ENCODE data around the gene DYRK2.

The DYRK2 gene

GRCh38 chr12:67645601-67646000, 2.9 kb upstream of the DYRK2 start:
- in situ Hi-C loops (cut with MboI; ENCODE audit: low sequenced_read_pairs) = no loop called here

GRCh38 chr12:67646775-67647174, 1.8 kb upstream of the DYRK2 start:
- in situ Hi-C loops (cut with MboI; ENCODE audit: low sequenced_read_pairs) = no loop called here

- in situ Hi-C loops (cut with MboI; ENCODE audit: low sequenced_read_pairs) = no loop called here
Measured at GRCh38 chr12:67647181-67647798, 1.3 kb upstream of the DYRK2 start.

GRCh38 chr12:67647799-67648520, 585 bp upstream of the DYRK2 start:
- in situ Hi-C loops (cut with MboI; ENCODE audit: low sequenced_read_pairs) = no loop called here

GRCh38 chr12:67649261-67649569, 670 bp downstream of the DYRK2 start:
- in situ Hi-C loops (cut with MboI; ENCODE audit: low sequenced_read_pairs) = no loop called here

GRCh38 chr12:67649570-67650387, 1.2 kb downstream of the DYRK2 start:
- in situ Hi-C loops (cut with MboI; ENCODE audit: low sequenced_read_pairs) = no loop called here

DNA sequence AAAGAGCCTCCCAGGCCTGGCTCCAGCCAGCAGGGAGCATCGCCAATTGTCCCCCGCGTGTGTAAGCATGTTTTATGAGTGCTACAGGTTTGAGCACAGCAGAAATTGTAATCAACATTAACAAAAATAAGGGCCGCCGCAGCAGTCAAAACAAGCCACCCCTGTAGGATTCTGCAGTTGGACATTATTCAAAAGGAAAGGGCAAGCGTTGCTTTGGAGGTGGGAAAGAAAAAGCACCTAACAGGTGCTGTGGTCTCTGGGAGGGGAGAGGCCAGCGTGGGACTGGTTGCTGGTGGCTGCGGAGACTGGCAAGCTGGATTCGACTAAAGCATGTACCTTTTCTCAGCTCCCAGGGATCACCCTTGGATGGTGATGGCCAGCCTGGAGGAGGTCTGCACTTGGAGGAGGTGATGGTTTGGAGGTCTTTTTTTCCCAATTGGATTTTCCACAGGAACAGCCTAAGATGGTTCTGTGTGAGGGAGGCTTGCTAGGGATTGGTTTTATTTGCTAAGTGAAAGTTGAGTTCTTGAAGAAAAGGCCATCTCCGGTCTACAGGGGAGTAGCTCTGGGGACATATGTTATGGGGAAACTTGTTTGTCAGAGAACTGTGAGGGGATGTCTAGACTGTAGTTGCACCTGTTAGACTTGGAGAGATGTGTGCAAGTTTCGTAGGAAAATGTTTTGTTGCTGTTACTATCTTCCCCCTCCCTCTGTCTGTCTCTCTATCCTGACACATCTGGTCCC, 2.0 kb downstream of the DYRK2 start:
- in situ Hi-C loops (cut with MboI; ENCODE audit: low sequenced_read_pairs) = no loop called here

GRCh38 chr12:67651132-67651695, 2.7 kb downstream of the DYRK2 start:
- in situ Hi-C loops (cut with MboI; ENCODE audit: low sequenced_read_pairs) = no loop called here

DNA sequence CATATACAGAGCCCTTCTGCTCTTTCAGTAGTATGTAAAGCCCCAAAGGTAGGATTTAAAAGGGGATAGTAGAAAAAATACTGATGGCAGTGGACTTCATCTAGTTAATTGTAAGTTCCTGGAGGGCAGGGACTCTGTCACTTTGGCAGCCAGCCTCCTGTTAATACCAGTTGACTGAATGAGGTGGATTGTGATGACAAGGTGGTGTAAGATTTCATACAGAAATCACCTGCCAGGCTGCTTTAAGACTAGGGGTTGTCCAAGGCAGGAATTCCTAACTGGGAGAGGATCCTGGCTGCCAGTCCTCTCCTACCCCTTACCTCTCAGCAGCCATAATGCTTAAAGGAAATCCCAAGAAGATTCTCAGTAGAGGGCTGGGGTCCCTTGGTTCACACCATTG, 7.3 kb downstream of the DYRK2 start:
- in situ Hi-C loops (cut with MboI; ENCODE audit: low sequenced_read_pairs) = no loop called here

- in situ Hi-C loops (cut with MboI; ENCODE audit: low sequenced_read_pairs) = no loop called here
Measured at GRCh38 chr12:67656251-67656650, 7.7 kb downstream of the DYRK2 start.

DNA sequence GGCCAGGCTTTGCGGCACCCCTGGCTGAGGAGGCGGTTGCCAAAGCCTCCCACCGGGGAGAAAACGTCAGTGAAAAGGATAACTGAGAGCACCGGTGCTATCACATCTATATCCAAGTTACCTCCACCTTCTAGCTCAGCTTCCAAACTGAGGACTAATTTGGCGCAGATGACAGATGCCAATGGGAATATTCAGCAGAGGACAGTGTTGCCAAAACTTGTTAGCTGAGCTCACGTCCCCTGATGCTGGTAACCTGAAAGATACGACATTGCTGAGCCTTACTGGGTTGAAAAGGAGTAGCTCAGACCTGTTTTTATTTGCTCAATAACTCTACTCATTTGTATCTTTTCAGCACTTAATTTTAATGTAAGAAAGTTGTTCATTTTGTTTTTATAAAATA, 9.9 kb downstream of the DYRK2 start:
- in situ Hi-C loops (cut with MboI; ENCODE audit: low sequenced_read_pairs) = no loop called here

GRCh38 chr12:67659292-67659691, 10.7 kb downstream of the DYRK2 start:
- in situ Hi-C loops (cut with MboI; ENCODE audit: low sequenced_read_pairs) = no loop called here

- in situ Hi-C loops (cut with MboI; ENCODE audit: low sequenced_read_pairs) = no loop called here
Measured at GRCh38 chr12:67661311-67662021, 12.9 kb downstream of the DYRK2 start.

- in situ Hi-C loops (cut with MboI; ENCODE audit: low sequenced_read_pairs) = no loop called here
Measured at GRCh38 chr12:67662910-67663538, 14.5 kb downstream of the DYRK2 start.

DNA sequence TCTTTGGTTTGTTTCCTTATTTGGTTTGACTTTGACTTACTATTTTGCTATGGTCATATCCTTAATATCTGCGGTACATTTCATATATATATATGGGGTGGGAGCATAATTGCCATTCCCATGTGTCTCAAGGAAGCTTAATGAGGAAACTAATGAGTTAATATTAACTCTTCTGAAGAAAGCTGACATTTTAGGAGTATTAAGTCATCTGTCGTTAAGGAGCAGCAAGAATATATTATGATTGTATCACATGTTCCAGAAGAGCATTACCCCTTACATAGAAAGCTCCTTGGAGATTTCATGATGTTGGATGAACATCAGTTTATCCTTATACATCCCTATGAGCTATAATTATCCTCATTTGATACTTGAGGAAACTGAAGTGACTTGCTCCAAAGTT, 15.6 kb downstream of the DYRK2 start:
- in situ Hi-C loops (cut with MboI; ENCODE audit: low sequenced_read_pairs) = no loop called here

DNA sequence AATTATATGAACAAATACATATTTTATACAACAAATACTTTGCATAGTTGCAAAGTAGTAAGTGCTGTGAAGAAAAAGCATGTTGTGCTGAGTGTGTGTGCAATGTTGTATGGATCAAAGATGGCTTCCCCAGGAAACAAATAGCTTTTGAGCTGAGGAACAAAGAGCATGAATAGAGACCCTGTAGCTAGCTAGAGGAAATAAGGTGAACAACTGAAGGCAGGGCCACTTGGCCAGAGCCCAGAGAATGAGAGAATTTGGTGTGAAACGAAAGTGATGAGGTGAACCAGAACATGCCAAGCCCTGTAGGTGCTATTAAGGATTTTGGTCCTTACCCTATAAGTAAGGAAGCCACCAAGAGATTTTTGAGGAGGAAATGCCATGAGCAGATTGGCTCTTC, 17.1 kb downstream of the DYRK2 start:
- in situ Hi-C loops (cut with MboI; ENCODE audit: low sequenced_read_pairs) = no loop called here

GRCh38 chr12:67666605-67667004, 18.1 kb downstream of the DYRK2 start:
- in situ Hi-C loops (cut with MboI; ENCODE audit: low sequenced_read_pairs) = no loop called here

- in situ Hi-C loops (cut with MboI; ENCODE audit: low sequenced_read_pairs) = no loop called here
Measured at GRCh38 chr12:67667276-67668073, 18.9 kb downstream of the DYRK2 start.

All from hTERT RPE-1 (cell line).